RWPE2 (cell line): ENCODE results near the gene CMSS1.

Experiments
- ATAC-seq: fragments of 200-7000 bp; cut with Tn5 transposase; 3 replicates; pipeline ENCODE4 v1.9.1; 2021; ENCODE audit warnings: low read depth
- DNase-seq: peaks from one replicate; pipeline ENCODE4 v3.0.0-alpha.2; 2020; ENCODE audit warnings: low spot score
- H3K27ac ChIP-seq: fragments of 450-650 bp; 2 replicates; pipeline ENCODE4 v1.5.1; 2017; ENCODE audit warnings: mild to moderate bottlenecking; ENCODE audit not compliant: poor library complexity, severe bottlenecking
- H3K27me3 ChIP-seq: fragments of 250-450 bp; sonication (Bioruptor Pico); 2 replicates; pipeline ENCODE4 v1.5.1; 2021; ENCODE audit warnings: mild to moderate bottlenecking, moderate library complexity; ENCODE audit not compliant: insufficient read depth, poor library complexity, severe bottlenecking
- H3K36me3 ChIP-seq: fragments of 250-450 bp; sonication (Bioruptor Pico); 2 replicates; pipeline ENCODE4 v1.5.1; 2020; ENCODE audit warnings: low read depth, mild to moderate bottlenecking, moderate library complexity
- H3K4me1 ChIP-seq: fragments of 250-450 bp; sonication (Bioruptor Pico); 2 replicates; pipeline ENCODE4 v1.5.1; 2021; ENCODE audit warnings: mild to moderate bottlenecking, moderate library complexity; ENCODE audit not compliant: insufficient read depth, poor library complexity, severe bottlenecking
- H3K4me3 ChIP-seq: fragments of 250-450 bp; sonication (Bioruptor Pico); 2 replicates; pipeline ENCODE4 v1.5.1; 2021; ENCODE audit warnings: mild to moderate bottlenecking, moderate library complexity; ENCODE audit not compliant: severe bottlenecking
- H3K9me3 ChIP-seq: fragments of 250-450 bp; sonication (Bioruptor Pico); 2 replicates; pipeline ENCODE4 v1.5.1; 2021; ENCODE audit warnings: mild to moderate bottlenecking, moderate library complexity; ENCODE audit not compliant: severe bottlenecking
- TF ChIP-seq, protein P1 (sequence below): fragments of 450-650 bp; IDR thresholded peaks from one replicate; pipeline ENCODE4 v1.5.1; 2017; ENCODE audit warnings: mild to moderate bottlenecking, moderate library complexity; ENCODE audit not compliant: poor library complexity, severe bottlenecking

The CMSS1 gene

DNA sequence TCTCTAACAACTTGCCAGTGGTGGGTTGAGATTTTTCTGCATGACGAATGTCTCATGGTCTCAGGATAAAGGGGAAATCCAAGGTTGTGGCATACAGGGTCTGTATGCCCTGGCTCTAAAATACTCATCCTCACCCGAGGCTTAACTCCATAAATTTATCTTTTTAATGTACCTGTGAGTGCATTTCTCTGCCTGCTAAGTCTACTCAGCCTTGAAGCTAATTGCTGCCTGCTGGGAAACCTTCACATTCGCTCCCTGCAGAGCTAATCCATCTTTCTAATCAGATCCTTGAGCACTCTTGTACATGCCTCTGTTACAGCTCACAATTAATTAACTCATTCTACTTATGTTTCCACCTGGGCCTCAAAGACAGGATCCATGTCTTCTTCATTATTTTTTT is 93.8 kb downstream of the CMSS1 start:
- H3K27me3 ChIP-seq, result no peaks in the 10 kb centered on the region
- H3K4me1 ChIP-seq, result peaks cover 26% of the 10 kb centered on the region
- no peaks in the 10 kb centered on the region for H3K36me3 ChIP-seq
- H3K4me3 ChIP-seq, result no peak overlapping the region
- DNase-seq (no peak), ATAC-seq (no peak)
- TF ChIP-seq, protein P1, sequence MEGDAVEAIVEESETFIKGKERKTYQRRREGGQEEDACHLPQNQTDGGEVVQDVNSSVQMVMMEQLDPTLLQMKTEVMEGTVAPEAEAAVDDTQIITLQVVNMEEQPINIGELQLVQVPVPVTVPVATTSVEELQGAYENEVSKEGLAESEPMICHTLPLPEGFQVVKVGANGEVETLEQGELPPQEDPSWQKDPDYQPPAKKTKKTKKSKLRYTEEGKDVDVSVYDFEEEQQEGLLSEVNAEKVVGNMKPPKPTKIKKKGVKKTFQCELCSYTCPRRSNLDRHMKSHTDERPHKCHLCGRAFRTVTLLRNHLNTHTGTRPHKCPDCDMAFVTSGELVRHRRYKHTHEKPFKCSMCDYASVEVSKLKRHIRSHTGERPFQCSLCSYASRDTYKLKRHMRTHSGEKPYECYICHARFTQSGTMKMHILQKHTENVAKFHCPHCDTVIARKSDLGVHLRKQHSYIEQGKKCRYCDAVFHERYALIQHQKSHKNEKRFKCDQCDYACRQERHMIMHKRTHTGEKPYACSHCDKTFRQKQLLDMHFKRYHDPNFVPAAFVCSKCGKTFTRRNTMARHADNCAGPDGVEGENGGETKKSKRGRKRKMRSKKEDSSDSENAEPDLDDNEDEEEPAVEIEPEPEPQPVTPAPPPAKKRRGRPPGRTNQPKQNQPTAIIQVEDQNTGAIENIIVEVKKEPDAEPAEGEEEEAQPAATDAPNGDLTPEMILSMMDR, result no peak
- H3K27ac ChIP-seq, result no peak overlapping the region
- no peaks in the 10 kb centered on the region for H3K9me3 ChIP-seq

DNA sequence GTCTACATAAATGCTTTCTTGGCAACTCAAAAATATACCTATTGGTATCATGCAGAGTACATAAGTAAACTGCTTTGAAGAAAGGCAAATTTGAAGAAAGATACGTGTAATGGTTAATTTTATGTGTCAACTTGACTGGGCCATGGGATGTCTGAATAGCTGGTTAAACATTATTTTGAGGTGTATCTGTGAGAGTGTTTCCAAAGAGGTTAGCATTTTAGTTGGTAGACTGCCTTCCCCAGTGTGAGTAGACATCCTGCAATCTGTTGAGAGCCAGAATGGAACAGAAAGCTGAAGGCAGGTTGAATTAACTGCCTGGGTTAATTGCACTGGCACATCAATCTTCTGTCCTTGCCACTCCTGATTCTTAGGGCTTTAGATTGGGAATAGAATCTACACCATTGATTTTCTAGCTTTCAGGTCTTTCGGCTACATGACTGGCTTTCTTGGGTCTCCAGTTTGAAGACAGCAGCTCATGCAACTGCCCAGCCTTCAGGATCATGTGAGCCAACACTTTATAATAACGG is 98.3 kb downstream of the CMSS1 start:
- Histone ChIP-seq H3K36me3 (no peaks in the 10 kb centered on the region), H3K27ac (no peak overlapping the region), H3K9me3 (no peaks in the 10 kb centered on the region), H3K27me3 (no peaks in the 10 kb centered on the region), H3K4me1 (peaks cover 25% of the 10 kb centered on the region), H3K4me3 (no peak overlapping the region)
- DNase-seq, result no peak
- TF ChIP-seq, protein P1, result no peak
- no peak for ATAC-seq

DNA sequence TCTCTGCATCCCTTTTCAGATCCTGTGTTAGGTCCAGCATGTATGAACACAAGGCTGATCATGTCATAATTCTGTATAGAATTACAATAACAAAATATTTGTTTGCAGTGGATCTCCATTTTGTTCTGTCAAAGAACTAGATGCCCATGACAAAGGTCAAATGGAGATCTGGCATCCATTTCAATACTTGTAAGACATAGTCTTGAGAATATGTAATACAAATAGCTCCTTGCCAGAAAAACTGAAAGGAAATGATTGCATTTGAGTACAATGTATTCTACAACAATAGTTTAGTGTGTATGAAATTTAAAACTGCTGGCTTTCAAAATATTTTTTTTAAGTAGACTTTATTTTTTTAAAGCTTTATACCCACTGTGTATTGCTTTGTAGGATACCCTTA is 101.1 kb downstream of the CMSS1 start:
- peaks cover 15% of the 10 kb centered on the region for H3K4me1 ChIP-seq
- H3K27me3 ChIP-seq, result no peaks in the 10 kb centered on the region
- H3K4me3 ChIP-seq, result no peak overlapping the region
- no peak for ATAC-seq
- H3K27ac ChIP-seq, result no peak overlapping the region
- TF ChIP-seq, protein P1, result no peak
- no peak for DNase-seq
- no peaks in the 10 kb centered on the region for H3K36me3 ChIP-seq
- H3K9me3 ChIP-seq, result no peaks in the 10 kb centered on the region

DNA sequence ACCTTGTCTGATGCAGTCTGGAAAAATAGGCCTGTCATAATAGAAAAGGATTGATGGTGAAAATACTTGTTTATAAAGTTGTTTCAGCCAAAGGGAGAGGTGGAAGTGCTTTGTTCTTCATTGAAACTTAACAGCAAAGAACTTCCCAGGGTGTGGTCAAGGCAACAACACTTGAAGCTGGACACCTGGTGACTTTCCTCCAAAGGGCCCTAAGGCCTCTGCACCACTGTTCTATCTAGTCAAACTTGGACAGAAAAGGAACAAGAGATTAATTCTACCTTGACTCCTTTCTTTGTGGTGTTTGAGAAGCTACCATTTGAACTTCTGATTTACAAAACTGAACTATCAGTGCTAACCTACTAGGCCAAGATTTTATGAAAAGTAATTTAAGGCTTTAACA is 102.0 kb downstream of the CMSS1 start:
- Histone ChIP-seq H3K4me1 (peaks cover 15% of the 10 kb centered on the region), H3K4me3 (no peak overlapping the region), H3K9me3 (no peaks in the 10 kb centered on the region), H3K36me3 (no peaks in the 10 kb centered on the region), H3K27ac (peak overlapping the region; percentile 3), H3K27me3 (no peaks in the 10 kb centered on the region)
- TF ChIP-seq, protein P1, result no peak
- ATAC-seq, result no peak
- DNase-seq, result no peak

DNA sequence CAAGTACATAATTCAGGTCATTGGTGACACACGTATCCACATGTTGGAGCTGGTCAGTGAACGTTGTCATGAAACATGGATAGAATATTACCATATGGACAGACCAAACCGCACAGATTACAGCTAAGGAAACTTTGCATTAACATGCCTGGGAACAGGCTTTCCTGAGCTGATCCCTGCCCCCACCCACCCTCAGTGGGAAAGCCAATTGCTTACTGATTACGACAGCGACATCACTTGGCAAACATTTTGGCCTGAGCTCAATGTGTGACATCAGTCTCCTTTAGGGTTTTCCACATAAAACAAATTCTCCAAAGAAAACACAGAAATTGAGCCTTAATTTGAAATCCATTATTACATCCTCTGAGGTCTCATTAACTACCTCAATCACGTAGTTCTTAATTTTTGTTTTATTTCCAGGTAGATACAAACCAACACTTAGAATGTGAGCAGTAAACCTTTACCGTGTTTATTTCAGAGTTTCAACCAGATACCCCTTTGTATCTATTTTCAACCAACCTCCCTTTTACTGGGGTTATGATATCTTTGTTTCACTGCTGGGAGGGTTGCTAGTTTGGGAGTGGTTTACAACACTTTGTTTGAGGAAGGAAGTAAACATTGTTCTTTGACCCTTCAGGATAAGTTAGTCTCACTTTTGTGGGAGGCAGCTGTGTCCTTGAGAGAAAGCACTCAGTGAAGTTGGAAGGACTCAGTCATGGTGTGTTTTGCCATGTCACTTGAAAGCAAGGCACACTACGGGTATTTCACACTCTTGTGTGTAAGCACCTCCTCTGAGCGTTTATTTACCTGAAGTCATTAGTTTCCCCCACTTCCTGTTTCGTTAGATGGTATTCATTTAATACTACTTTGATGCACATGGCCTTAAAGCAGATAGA is 103.1 kb downstream of the CMSS1 start:
- Histone ChIP-seq H3K9me3 (no peaks in the 10 kb centered on the region), H3K27me3 (no peaks in the 10 kb centered on the region), H3K27ac (no peak overlapping the region), H3K4me1 (peaks cover 15% of the 10 kb centered on the region), H3K4me3 (no peak overlapping the region), H3K36me3 (no peaks in the 10 kb centered on the region)
- TF ChIP-seq, protein P1, result no peak
- DNase-seq (no peak), ATAC-seq (no peak)
